GM20000 (cell line): ENCODE results near the gene TUBA1B.
"Not testable (repeated sequence)": the region's sequence is repeated elsewhere in the genome, so short reads cannot be mapped to it uniquely, and the experiment has no call there.

Source experiments
- DNase-seq: peaks from one replicate; pipeline ENCODE4 v3.0.0; 2012; ENCODE audit warnings: low spot score
- CTCF ChIP-seq: IDR thresholded peaks from 2 replicates; pipeline ENCODE4 v1.5.1; 2012; ENCODE audit warnings: mild to moderate bottlenecking, control low read depth; ENCODE audit errors: extremely low read depth, missing control alignments

Gene TUBA1B

GRCh38 chr12:49133590-49133989 lies 2.4 kb upstream of the TUBA1B start:
- TF ChIP-seq CTCF, result no peak
- no peak for DNase-seq

DNA sequence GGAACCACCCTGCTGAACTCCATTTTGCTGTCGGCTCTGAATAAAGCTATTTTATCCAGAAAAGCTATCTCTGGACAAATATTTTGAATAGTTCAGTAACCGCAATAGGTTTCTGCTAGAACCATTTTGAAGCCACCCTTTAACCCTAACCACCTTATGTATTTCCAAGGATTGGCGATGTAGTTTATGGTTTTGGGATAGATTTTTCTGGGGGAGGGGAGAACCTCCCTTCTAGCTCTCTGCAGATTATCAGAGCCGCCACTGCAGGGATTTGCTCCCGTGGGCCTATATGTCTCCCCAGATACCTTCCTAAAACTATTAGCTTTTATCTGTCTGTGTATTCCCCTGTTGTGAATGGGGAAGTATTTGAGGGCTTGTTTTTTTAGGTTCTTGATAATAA lies 1.8 kb upstream of the TUBA1B start:
- DNase-seq, result no peak
- TF ChIP-seq CTCF, result no peak

DNA sequence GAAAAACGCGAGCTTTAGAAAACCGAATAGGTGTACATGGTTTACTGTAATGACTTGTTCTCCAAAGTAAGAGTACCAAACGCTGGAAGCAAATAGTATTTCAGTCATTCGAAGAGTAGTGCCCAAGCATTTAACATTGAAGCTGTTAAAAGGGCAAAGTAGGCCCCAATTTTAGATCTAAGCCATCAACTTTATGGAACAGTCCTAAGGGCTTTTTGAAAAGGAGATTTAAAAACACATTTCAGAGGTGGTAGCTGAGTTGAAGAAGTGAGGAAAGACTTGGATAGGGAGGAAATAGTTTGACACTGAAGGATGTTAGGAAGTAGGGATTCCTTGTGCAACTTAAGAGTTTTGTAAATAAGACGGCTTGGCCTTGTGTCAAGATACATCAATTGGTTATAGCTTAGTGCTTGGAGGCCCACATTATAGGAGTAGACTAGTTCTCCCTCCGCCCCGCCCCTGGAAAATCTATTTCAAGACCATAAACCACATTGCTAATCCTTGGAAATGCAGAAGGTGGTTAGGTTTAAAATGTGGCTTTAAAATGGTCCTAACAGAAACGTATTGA lies 783 bp upstream of the TUBA1B start:
- DNase-seq, result peak; percentile 17
- TF ChIP-seq CTCF, result no peak

GRCh38 chr12:49130151-49131050 lies 794 bp downstream of the TUBA1B start:
- DNase-seq, result peak; percentile 90
- TF ChIP-seq CTCF, result peak; percentile 98

- TF ChIP-seq CTCF, result no peak
- no peak for DNase-seq
Observed at GRCh38 chr12:49129332-49130150, 1.7 kb downstream of the TUBA1B start.

GRCh38 chr12:49127971-49128370 lies 3.2 kb downstream of the TUBA1B start:
- DNase-seq, result not testable (repeated sequence)

DNA sequence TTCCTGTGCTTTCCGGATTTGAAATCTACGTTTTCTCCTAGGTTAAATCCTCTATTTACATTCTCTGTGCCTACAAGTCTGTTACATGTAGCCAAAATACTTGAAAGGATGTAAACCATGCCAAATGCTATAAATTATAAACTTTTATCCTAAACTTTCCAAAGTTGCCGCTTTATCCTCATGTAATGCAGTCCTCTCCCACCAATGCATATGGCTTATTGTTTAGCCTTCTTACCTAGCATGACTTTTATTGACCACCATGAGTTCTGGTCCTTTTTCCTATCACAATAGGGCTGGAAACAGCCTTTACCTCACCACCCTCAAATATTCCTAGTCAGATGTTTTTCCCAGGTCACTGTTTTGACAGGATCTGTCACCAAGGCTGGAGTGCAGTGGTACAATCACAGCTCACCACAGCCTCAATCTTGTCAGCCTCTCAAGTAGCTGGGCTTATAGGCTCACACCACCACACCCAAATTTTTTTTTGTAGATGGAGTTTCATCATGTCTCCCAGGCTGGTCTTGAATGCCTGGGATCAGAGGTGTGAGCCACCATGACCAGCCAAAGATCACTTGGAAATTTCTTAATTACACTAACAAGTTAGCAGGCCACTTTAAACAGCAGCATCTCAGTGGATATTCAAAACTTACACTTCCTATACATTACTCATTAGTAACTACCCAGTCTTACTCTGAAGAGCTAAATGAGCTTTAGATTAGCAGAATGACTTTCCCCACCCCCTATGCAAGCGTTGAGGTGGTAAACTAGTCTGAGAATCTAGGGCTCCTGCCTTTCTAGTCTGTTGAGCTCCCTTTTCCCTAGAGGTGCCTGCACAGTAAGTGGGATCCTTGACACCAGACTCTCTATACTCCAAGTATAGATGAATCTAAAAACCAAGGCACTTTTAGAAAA lies 4.1 kb downstream of the TUBA1B start:
- no peak for DNase-seq
- no peak for TF ChIP-seq CTCF
